Measurements from ENCODE around the gene C1QTNF6. TPM values are rescaled to one million over a fixed set of nuclear protein-coding genes. Genes with fewer than 3 reads are reported as not detected.
"Not testable (repeated sequence)": the region's sequence is repeated elsewhere in the genome, so short reads cannot be mapped to it uniquely, and the experiment has no call there.

Gene C1QTNF6
- total RNA-seq, 1 donor = 11.9 TPM

GRCh38 chr22:37174964-37175363, 13.1 kb downstream of the C1QTNF6 start:
- TF ChIP-seq CTCF (IDR thresholded peaks at IDR 0.05; ENCODE audit: extremely low read depth, low read depth, low read length) = no peak
- no peaks in the 10 kb centered on the region for H3K79me2 ChIP-seq (ENCODE audit: insufficient read depth, low read length)
- H3K27ac ChIP-seq (ENCODE audit: low read depth, low read length) = no peak overlapping the region
- H3K27me3 ChIP-seq (ENCODE audit: insufficient read depth, low read length) = peaks cover 20% of the 10 kb centered on the region
- H3K4me3 ChIP-seq (ENCODE audit: insufficient read depth, low read length) = no peak overlapping the region
- H2AFZ ChIP-seq (ENCODE audit: low read length) = no peak overlapping the region
- H3K36me3 ChIP-seq (ENCODE audit: insufficient read depth, low read length) = no peaks in the 10 kb centered on the region
- no peak for DNase-seq (ENCODE audit: insufficient read length, low spot score, missing footprints)
- H3K4me2 ChIP-seq (ENCODE audit: insufficient read depth, low read length) = no peak overlapping the region
- H3K9me3 ChIP-seq (ENCODE audit: low read depth, low read length) = no peaks in the 10 kb centered on the region
- peaks cover 22% of the 10 kb centered on the region for H3K4me1 ChIP-seq (ENCODE audit: insufficient read depth, low read length)
- no peaks in the 10 kb centered on the region for H4K20me1 ChIP-seq (ENCODE audit: insufficient read depth, low read length)

- H3K27me3 ChIP-seq (ENCODE audit: insufficient read depth, low read length) = peaks cover 28% of the 10 kb centered on the region
- H4K20me1 ChIP-seq (ENCODE audit: insufficient read depth, low read length) = no peaks in the 10 kb centered on the region
- H3K79me2 ChIP-seq (ENCODE audit: insufficient read depth, low read length) = no peaks in the 10 kb centered on the region
- no peak overlapping the region for H3K4me2 ChIP-seq (ENCODE audit: insufficient read depth, low read length)
- no peaks in the 10 kb centered on the region for H3K9me3 ChIP-seq (ENCODE audit: low read depth, low read length)
- H2AFZ ChIP-seq (ENCODE audit: low read length) = no peak overlapping the region
- peak; percentile 68 for DNase-seq (ENCODE audit: insufficient read length, low spot score, missing footprints)
- H3K4me1 ChIP-seq (ENCODE audit: insufficient read depth, low read length) = peaks cover 22% of the 10 kb centered on the region
- H3K4me3 ChIP-seq (ENCODE audit: insufficient read depth, low read length) = no peak overlapping the region
- TF ChIP-seq CTCF (IDR thresholded peaks at IDR 0.05; ENCODE audit: extremely low read depth, low read depth, low read length) = no peak
- H3K36me3 ChIP-seq (ENCODE audit: insufficient read depth, low read length) = no peaks in the 10 kb centered on the region
- no peak overlapping the region for H3K27ac ChIP-seq (ENCODE audit: low read depth, low read length)
Observed at GRCh38 chr22:37173709-37174108, 14.3 kb downstream of the C1QTNF6 start.

- peaks cover 14% of the 10 kb centered on the region for H3K4me1 ChIP-seq (ENCODE audit: insufficient read depth, low read length)
- H3K9me3 ChIP-seq (ENCODE audit: low read depth, low read length) = no peaks in the 10 kb centered on the region
- no peak overlapping the region for H3K27ac ChIP-seq (ENCODE audit: low read depth, low read length)
- H4K20me1 ChIP-seq (ENCODE audit: insufficient read depth, low read length) = no peaks in the 10 kb centered on the region
- TF ChIP-seq CTCF (IDR thresholded peaks at IDR 0.05; ENCODE audit: extremely low read depth, low read depth, low read length) = no peak
- no peak overlapping the region for H2AFZ ChIP-seq (ENCODE audit: low read length)
- H3K4me3 ChIP-seq (ENCODE audit: insufficient read depth, low read length) = no peak overlapping the region
- no peaks in the 10 kb centered on the region for H3K79me2 ChIP-seq (ENCODE audit: insufficient read depth, low read length)
- H3K36me3 ChIP-seq (ENCODE audit: insufficient read depth, low read length) = no peaks in the 10 kb centered on the region
- H3K27me3 ChIP-seq (ENCODE audit: insufficient read depth, low read length) = peaks cover 29% of the 10 kb centered on the region
- peak; percentile 43 for DNase-seq (ENCODE audit: insufficient read length, low spot score, missing footprints)
- H3K4me2 ChIP-seq (ENCODE audit: insufficient read depth, low read length) = no peak overlapping the region
Observed at GRCh38 chr22:37172266-37173245, 15.5 kb downstream of the C1QTNF6 start.

- Histone ChIP-seq H3K27me3 (ENCODE audit: insufficient read depth, low read length) (peaks cover 29% of the 10 kb centered on the region), H2AFZ (ENCODE audit: low read length) (no peak overlapping the region), H3K27ac (ENCODE audit: low read depth, low read length) (no peak overlapping the region), H3K4me3 (ENCODE audit: insufficient read depth, low read length) (no peak overlapping the region), H3K9me3 (ENCODE audit: low read depth, low read length) (no peaks in the 10 kb centered on the region), H4K20me1 (ENCODE audit: insufficient read depth, low read length) (no peaks in the 10 kb centered on the region), H3K36me3 (ENCODE audit: insufficient read depth, low read length) (no peaks in the 10 kb centered on the region), H3K4me2 (ENCODE audit: insufficient read depth, low read length) (no peak overlapping the region), H3K4me1 (ENCODE audit: insufficient read depth, low read length) (peaks cover 9% of the 10 kb centered on the region), H3K79me2 (ENCODE audit: insufficient read depth, low read length) (no peaks in the 10 kb centered on the region)
- DNase-seq (ENCODE audit: insufficient read length, low spot score, missing footprints) = no peak
- TF ChIP-seq CTCF (IDR thresholded peaks at IDR 0.05; ENCODE audit: extremely low read depth, low read depth, low read length) = no peak
Observed at GRCh38 chr22:37171662-37172061, 16.4 kb downstream of the C1QTNF6 start.

GRCh38 chr22:37170689-37171405, 17.2 kb downstream of the C1QTNF6 start:
- H3K9me3 ChIP-seq (ENCODE audit: low read depth, low read length); H3K4me3 ChIP-seq (ENCODE audit: insufficient read depth, low read length): not testable (repeated sequence)

More at GRCh38 chr22:37170689-37171405, 17.2 kb downstream of the C1QTNF6 start:
- H3K36me3 ChIP-seq (ENCODE audit: insufficient read depth, low read length); H3K27ac ChIP-seq (ENCODE audit: low read depth, low read length); H4K20me1 ChIP-seq (ENCODE audit: insufficient read depth, low read length); H3K79me2 ChIP-seq (ENCODE audit: insufficient read depth, low read length); H3K4me1 ChIP-seq (ENCODE audit: insufficient read depth, low read length): not testable (repeated sequence)
- H3K27me3 ChIP-seq (ENCODE audit: insufficient read depth, low read length) = peaks cover 29% of the 10 kb centered on the region
- H2AFZ ChIP-seq (ENCODE audit: low read length) = peak overlapping the region; percentile 70
- peak overlapping the region; percentile 20 for H3K4me2 ChIP-seq (ENCODE audit: insufficient read depth, low read length)
- DNase-seq (ENCODE audit: insufficient read length, low spot score, missing footprints) = peak; percentile 90
